ENCODE data around the gene WBP1.

WBP1 gene

GRCh38 chr2:74417197-74417596 lies 41.0 kb upstream of the WBP1 start:
- H3K27me3 ChIP-seq (ENCODE audit: low read length) = no peaks in the 10 kb centered on the region

DNA sequence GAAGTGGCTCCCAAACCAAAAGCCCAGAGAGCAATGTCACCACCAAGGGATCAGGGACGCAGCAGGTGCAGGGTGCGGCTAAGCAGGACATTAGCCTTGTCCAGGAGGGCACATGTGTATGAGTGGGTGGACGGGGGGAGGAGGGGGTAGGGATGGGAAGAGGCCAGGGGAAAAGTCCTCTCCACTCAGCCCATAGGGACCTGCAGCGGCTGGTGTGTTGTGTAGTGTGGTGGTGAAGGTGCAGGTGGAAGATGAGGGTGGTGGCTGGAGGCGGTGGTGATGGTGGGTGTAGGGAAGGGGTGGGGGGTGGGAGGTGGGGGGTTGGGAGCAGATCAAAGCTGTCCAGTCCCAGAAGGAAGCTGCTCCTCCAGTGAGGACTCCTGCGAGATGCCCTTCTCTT lies 40.5 kb upstream of the WBP1 start:
- no peak overlapping the region for H3K4me2 ChIP-seq (ENCODE audit: low read depth, low read length, poor library complexity, severe bottlenecking)
- no peak for TF ChIP-seq EZH2phosphoT487 (conservative IDR thresholded peaks at IDR 0.05; ENCODE audit: low read length)
- no peaks in the 10 kb centered on the region for H4K20me1 ChIP-seq (ENCODE audit: low read depth, low read length)
- H3K27ac ChIP-seq (ENCODE audit: low read depth, low read length) = no peak overlapping the region
- no peak overlapping the region for H3K4me3 ChIP-seq (ENCODE audit: insufficient read depth, low read length, poor library complexity, severe bottlenecking)
- no peaks in the 10 kb centered on the region for H3K79me2 ChIP-seq (ENCODE audit: insufficient read depth, low read length)
- H2AFZ ChIP-seq (ENCODE audit: low read depth, low read length, severe bottlenecking) = no peak overlapping the region
- H3K9ac ChIP-seq (ENCODE audit: low read length) = no peak overlapping the region
- H3F3A ChIP-seq (ENCODE audit: insufficient read depth) = no peaks in the 10 kb centered on the region; the same call in 1 of the 2 replicates
- no peaks in the 10 kb centered on the region for H3K27me3 ChIP-seq (ENCODE audit: low read length)
- H3K36me3 ChIP-seq (ENCODE audit: low read length) = no peaks in the 10 kb centered on the region
- no peaks in the 10 kb centered on the region for H3K9me3 ChIP-seq (ENCODE audit: insufficient read depth, low read length)
- H3K9me2 ChIP-seq (replicated peaks; ENCODE audit: insufficient read depth, low read length) = no peaks in the 10 kb centered on the region

More at GRCh38 chr2:74417197-74417596, 41.0 kb upstream of the WBP1 start:
- H3K27ac ChIP-seq (ENCODE audit: low read depth, low read length) = no peak overlapping the region
- no peaks in the 10 kb centered on the region for H4K20me1 ChIP-seq (ENCODE audit: low read depth, low read length)
- H3K79me2 ChIP-seq (ENCODE audit: insufficient read depth, low read length) = no peaks in the 10 kb centered on the region
- H3F3A ChIP-seq (ENCODE audit: insufficient read depth) = no peaks in the 10 kb centered on the region; the same call in 1 of the 2 replicates
- H3K9ac ChIP-seq (ENCODE audit: low read length) = no peak overlapping the region
- H3K9me2 ChIP-seq (replicated peaks; ENCODE audit: insufficient read depth, low read length) = no peaks in the 10 kb centered on the region
- no peak overlapping the region for H3K4me3 ChIP-seq (ENCODE audit: insufficient read depth, low read length, poor library complexity, severe bottlenecking)
- H3K4me2 ChIP-seq (ENCODE audit: low read depth, low read length, poor library complexity, severe bottlenecking) = no peak overlapping the region
- H2AFZ ChIP-seq (ENCODE audit: low read depth, low read length, severe bottlenecking) = no peak overlapping the region
- H3K9me3 ChIP-seq (ENCODE audit: insufficient read depth, low read length) = no peaks in the 10 kb centered on the region
- no peaks in the 10 kb centered on the region for H3K36me3 ChIP-seq (ENCODE audit: low read length)
- TF ChIP-seq, protein P1, sequence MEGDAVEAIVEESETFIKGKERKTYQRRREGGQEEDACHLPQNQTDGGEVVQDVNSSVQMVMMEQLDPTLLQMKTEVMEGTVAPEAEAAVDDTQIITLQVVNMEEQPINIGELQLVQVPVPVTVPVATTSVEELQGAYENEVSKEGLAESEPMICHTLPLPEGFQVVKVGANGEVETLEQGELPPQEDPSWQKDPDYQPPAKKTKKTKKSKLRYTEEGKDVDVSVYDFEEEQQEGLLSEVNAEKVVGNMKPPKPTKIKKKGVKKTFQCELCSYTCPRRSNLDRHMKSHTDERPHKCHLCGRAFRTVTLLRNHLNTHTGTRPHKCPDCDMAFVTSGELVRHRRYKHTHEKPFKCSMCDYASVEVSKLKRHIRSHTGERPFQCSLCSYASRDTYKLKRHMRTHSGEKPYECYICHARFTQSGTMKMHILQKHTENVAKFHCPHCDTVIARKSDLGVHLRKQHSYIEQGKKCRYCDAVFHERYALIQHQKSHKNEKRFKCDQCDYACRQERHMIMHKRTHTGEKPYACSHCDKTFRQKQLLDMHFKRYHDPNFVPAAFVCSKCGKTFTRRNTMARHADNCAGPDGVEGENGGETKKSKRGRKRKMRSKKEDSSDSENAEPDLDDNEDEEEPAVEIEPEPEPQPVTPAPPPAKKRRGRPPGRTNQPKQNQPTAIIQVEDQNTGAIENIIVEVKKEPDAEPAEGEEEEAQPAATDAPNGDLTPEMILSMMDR (IDR thresholded peaks at IDR 0.05; ENCODE audit: insufficient read depth, low read length, poor library complexity, severe bottlenecking) = no peak
- no peak for TF ChIP-seq EZH2phosphoT487 (conservative IDR thresholded peaks at IDR 0.05; ENCODE audit: low read length)

- no peak overlapping the region for H3K9ac ChIP-seq (ENCODE audit: low read length)
- H3K79me2 ChIP-seq (ENCODE audit: insufficient read depth, low read length) = no peaks in the 10 kb centered on the region
- no peaks in the 10 kb centered on the region for H3K36me3 ChIP-seq (ENCODE audit: low read length)
Measured at GRCh38 chr2:74418312-74418711, 39.9 kb upstream of the WBP1 start.

GRCh38 chr2:74419345-74419744 lies 38.9 kb upstream of the WBP1 start:
- no peak overlapping the region for H3K9ac ChIP-seq (ENCODE audit: low read length)
- H3K4me2 ChIP-seq (ENCODE audit: low read depth, low read length, poor library complexity, severe bottlenecking) = no peak overlapping the region
- no peak for TF ChIP-seq EZH2phosphoT487 (conservative IDR thresholded peaks at IDR 0.05; ENCODE audit: low read length)
- TF ChIP-seq, protein P1 (IDR thresholded peaks at IDR 0.05; ENCODE audit: insufficient read depth, low read length, poor library complexity, severe bottlenecking) = no peak
- H3K27me3 ChIP-seq (ENCODE audit: low read length) = no peaks in the 10 kb centered on the region
- no peaks in the 10 kb centered on the region; the same call in 1 of the 2 replicates for H3F3A ChIP-seq (ENCODE audit: insufficient read depth)
- H3K9me3 ChIP-seq (ENCODE audit: insufficient read depth, low read length) = no peaks in the 10 kb centered on the region
- no peaks in the 10 kb centered on the region for H3K79me2 ChIP-seq (ENCODE audit: insufficient read depth, low read length)
- H3K27ac ChIP-seq (ENCODE audit: low read depth, low read length) = no peak overlapping the region
- no peak overlapping the region for H2AFZ ChIP-seq (ENCODE audit: low read depth, low read length, severe bottlenecking)
- no peaks in the 10 kb centered on the region for H4K20me1 ChIP-seq (ENCODE audit: low read depth, low read length)
- no peak overlapping the region for H3K4me3 ChIP-seq (ENCODE audit: insufficient read depth, low read length, poor library complexity, severe bottlenecking)
- no peaks in the 10 kb centered on the region for H3K9me2 ChIP-seq (replicated peaks; ENCODE audit: insufficient read depth, low read length)
- H3K36me3 ChIP-seq (ENCODE audit: low read length) = no peaks in the 10 kb centered on the region

More at GRCh38 chr2:74418312-74418711, 39.9 kb upstream of the WBP1 start:
- Histone ChIP-seq H3K4me2 (ENCODE audit: low read depth, low read length, poor library complexity, severe bottlenecking) (no peak overlapping the region), H2AFZ (ENCODE audit: low read depth, low read length, severe bottlenecking) (no peak overlapping the region), H3K9me2 (replicated peaks; ENCODE audit: insufficient read depth, low read length) (no peaks in the 10 kb centered on the region), H3F3A (ENCODE audit: insufficient read depth) (no peaks in the 10 kb centered on the region; the same call in 1 of the 2 replicates), H3K4me3 (ENCODE audit: insufficient read depth, low read length, poor library complexity, severe bottlenecking) (no peak overlapping the region), H3K27me3 (ENCODE audit: low read length) (no peaks in the 10 kb centered on the region), H4K20me1 (ENCODE audit: low read depth, low read length) (no peaks in the 10 kb centered on the region), H3K27ac (ENCODE audit: low read depth, low read length) (no peak overlapping the region), H3K9me3 (ENCODE audit: insufficient read depth, low read length) (no peaks in the 10 kb centered on the region)
- TF ChIP-seq EZH2phosphoT487 (conservative IDR thresholded peaks at IDR 0.05; ENCODE audit: low read length) = no peak
- TF ChIP-seq, protein P1 (IDR thresholded peaks at IDR 0.05; ENCODE audit: insufficient read depth, low read length, poor library complexity, severe bottlenecking) = no peak

Measured in SU-DHL-6 (cell line).